ENCODE measurements around the gene HSP90B1.

GRCh38 chr12:103997286-103997900 is 67.2 kb downstream of the HSP90B1 start:
- TF ChIP-seq CTCF (IDR thresholded peaks at IDR 0.05; ENCODE audit: low read depth, low read length, poor library complexity, severe bottlenecking) (no peak), EZH2phosphoT487 (IDR thresholded peaks at IDR 0.05; ENCODE audit: borderline replicate concordance, low read length) (no peak)

Data from DOHH2 (cell line).